Natural killer cell (primary cell): ENCODE measurements around the gene MYO9A. TPM values are rescaled to one million over a fixed set of nuclear protein-coding genes. Genes with fewer than 3 reads are reported as not detected.

Source experiments
- ATAC-seq, 3 donors: fragments of 150-1000 bp in 2 of 3; fragments of 200-7000 bp in 1 of 3; cut with Tn5 transposase; 1 replicate in 1 of 3; 2 replicates in 2 of 3; pipeline ENCODE4 v1.10.0; 2021; ENCODE audit warnings: mild to moderate bottlenecking in 2 of 3, moderate library complexity in 2 of 3
- DNase-seq, 2 donors: peaks; one replicate each; pipeline versions ENCODE4 v3.0.0 to v3.0.0-alpha.2; 2013 to 2021; ENCODE audit warnings: mixed read lengths in 1 of 2
- H3K27ac ChIP-seq: one replicate; pipeline ENCODE4 v1.5.1; 2013; ENCODE audit warnings: mild to moderate bottlenecking, low read length
- H3K27me3 ChIP-seq: one replicate; pipeline ENCODE4 v1.6.1; 2013; ENCODE audit warnings: low read length; ENCODE audit not compliant: control insufficient read depth, insufficient read depth
- H3K36me3 ChIP-seq: one replicate; pipeline ENCODE4 v1.6.1; 2013; ENCODE audit warnings: low read length; ENCODE audit not compliant: control insufficient read depth, insufficient read depth
- H3K4me1 ChIP-seq: one replicate; pipeline ENCODE4 v1.6.1; 2013; ENCODE audit warnings: low read length; ENCODE audit not compliant: control insufficient read depth, insufficient read depth
- H3K4me3 ChIP-seq: one replicate; pipeline ENCODE4 v1.5.1; 2013; ENCODE audit warnings: low read length
- H3K9me3 ChIP-seq: one replicate; pipeline ENCODE4 v1.6.1; 2013; ENCODE audit warnings: low read length; ENCODE audit not compliant: control insufficient read depth, insufficient read depth
- H3K27ac Mint-ChIP-seq, 2 donors: one replicate each; pipeline ENCODE4 v1.8.0; 2022; ENCODE audit warnings: mild to moderate bottlenecking in 2 of 2, mixed read lengths in 2 of 2, moderate library complexity in 1 of 2
- H3K27me3 Mint-ChIP-seq, 2 donors: one replicate each; pipeline ENCODE4 v1.8.0; 2022; ENCODE audit warnings: low read depth in 2 of 2, mixed read lengths in 2 of 2
- H3K36me3 Mint-ChIP-seq: one replicate; pipeline ENCODE4 v1.8.0; 2022; ENCODE audit warnings: mixed read lengths
- H3K4me1 Mint-ChIP-seq, 2 donors: one replicate each; pipeline ENCODE4 v1.8.0; 2022; ENCODE audit warnings: mixed read lengths in 2 of 2
- H3K4me3 Mint-ChIP-seq: one replicate; pipeline ENCODE4 v1.8.0; 2022; ENCODE audit warnings: mild to moderate bottlenecking, moderate library complexity, mixed read lengths
- H3K9me3 Mint-ChIP-seq, 2 donors: one replicate each; pipeline ENCODE4 v1.8.0; 2022; ENCODE audit warnings: mixed read lengths in 2 of 2
- WGBS: methylation state at CpG from one replicate; pipeline ENCODE4 v1.1.7; 2013; ENCODE audit warnings: missing lambda C conversion rate; ENCODE audit not compliant: insufficient coverage; 5-methylcytosine and 5-hydroxymethylcytosine counted together
- intact Hi-C: fragments of 100-400 bp; cut with micrococcal nuclease; formaldehyde crosslinking; loops from one replicate; pipeline ENCODE4 v1.14.2; 2022
- total RNA-seq, 4 donors: library from RNA; stranded (reverse); fragments of 120-200 nt in 1 of 4; gene quantifications; one replicate each; pipeline versions ENCODE4 v1.2.3 to v1.2.4, GENCODE V29; 2013 to 2022
- TF ChIP-seq, protein P1 (sequence below): fragments of 200-600 bp; IDR thresholded peaks from one replicate; pipeline ENCODE4 v1.8.0; 2022; ENCODE audit warnings: antibody characterized with exemption

The MYO9A gene
- total RNA-seq, 3 donors from 2014 or later (not counting 1 experiment from before 2014, with no cell fraction given) = 36.3 to 40.4 (median 37.3) TPM

DNA sequence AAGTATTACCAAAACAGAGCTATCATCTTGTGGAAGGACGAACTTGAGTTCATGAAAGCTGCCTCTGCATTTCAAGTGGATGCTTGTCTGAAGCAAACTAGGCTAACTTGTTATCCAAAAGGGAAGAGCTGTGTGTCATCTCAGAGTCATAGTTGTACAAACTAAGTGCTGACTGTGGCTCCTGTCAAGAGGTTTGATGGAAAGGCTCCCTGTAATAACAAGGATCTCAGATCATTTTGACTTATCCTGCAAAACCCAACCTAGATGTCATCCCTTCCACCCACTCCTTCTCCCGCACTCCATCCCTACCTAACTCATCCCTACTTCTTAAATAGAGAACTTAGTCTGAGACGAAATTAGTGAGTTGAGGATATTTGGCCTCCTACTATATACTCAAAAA, 196.8 kb downstream of the MYO9A start:
- no peak overlapping the region for H3K4me3 ChIP-seq
- H3K27me3 Mint-ChIP-seq = no peaks in the 10 kb centered on the region
- TF ChIP-seq, protein P1, sequence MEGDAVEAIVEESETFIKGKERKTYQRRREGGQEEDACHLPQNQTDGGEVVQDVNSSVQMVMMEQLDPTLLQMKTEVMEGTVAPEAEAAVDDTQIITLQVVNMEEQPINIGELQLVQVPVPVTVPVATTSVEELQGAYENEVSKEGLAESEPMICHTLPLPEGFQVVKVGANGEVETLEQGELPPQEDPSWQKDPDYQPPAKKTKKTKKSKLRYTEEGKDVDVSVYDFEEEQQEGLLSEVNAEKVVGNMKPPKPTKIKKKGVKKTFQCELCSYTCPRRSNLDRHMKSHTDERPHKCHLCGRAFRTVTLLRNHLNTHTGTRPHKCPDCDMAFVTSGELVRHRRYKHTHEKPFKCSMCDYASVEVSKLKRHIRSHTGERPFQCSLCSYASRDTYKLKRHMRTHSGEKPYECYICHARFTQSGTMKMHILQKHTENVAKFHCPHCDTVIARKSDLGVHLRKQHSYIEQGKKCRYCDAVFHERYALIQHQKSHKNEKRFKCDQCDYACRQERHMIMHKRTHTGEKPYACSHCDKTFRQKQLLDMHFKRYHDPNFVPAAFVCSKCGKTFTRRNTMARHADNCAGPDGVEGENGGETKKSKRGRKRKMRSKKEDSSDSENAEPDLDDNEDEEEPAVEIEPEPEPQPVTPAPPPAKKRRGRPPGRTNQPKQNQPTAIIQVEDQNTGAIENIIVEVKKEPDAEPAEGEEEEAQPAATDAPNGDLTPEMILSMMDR = no peak
- no peaks in the 10 kb centered on the region for H3K9me3 ChIP-seq
- H3K4me3 Mint-ChIP-seq = no peak overlapping the region
- no peaks in the 10 kb centered on the region for H3K4me1 Mint-ChIP-seq
- no peak for ATAC-seq
- no peak overlapping the region for H3K27ac Mint-ChIP-seq
- H3K4me1 ChIP-seq = no peaks in the 10 kb centered on the region
- no peaks in the 10 kb centered on the region for H3K27me3 ChIP-seq
- DNase-seq = no peak
- H3K9me3 Mint-ChIP-seq = no peaks in the 10 kb centered on the region
- intact Hi-C loops = no loop called here
- H3K36me3 ChIP-seq = no peaks in the 10 kb centered on the region
- 100% methylated on average over 1 of the region's 3 CpGs for WGBS
- H3K36me3 Mint-ChIP-seq = no peaks in the 10 kb centered on the region
- no peak overlapping the region for H3K27ac ChIP-seq

DNA sequence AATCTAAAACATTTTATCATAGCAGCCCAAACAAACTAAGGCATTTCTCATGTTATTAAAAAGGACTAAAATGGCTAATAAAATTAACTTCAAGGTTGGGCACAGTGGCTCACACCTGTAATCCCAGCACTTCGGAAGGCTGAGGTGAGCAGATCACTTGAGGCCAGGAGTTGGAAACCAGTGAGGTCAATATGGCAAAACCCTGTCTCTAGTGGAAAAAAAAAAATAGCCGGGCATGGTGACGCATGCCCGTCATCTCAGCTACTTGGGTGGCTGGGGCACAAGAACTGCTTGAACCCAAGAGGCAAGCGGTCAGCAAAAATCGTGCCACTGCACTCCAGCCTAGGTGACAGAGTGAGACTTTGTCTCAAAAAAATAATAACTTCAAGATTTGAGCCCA, 197.4 kb downstream of the MYO9A start:
- Mint-ChIP-seq H3K27ac (no peak overlapping the region), H3K27me3 (no peaks in the 10 kb centered on the region)

DNA sequence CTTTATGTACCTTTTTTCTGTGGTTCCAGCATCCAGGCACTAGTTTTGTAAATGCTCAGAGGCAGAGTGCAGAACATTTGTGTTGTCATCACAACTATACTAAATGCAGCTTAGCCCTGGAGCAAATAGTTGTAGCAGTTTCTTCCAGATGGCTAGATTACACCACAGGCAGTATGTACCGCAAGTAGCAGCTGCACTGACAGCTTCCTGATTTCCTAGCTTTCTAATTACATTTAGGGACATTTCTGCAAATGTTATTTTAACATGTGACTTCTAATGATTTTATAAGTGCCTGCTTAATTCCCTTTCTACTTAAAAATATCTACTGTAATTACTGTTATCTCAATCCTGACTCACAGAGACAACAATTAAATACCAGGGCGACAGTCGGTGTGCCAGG, 201.1 kb downstream of the MYO9A start:
- TF ChIP-seq, protein P1 = no peak
- intact Hi-C loops = no loop called here
- 90% methylated on average over 3 of the region's 3 CpGs for WGBS
- Histone ChIP-seq H3K4me3 (no peak overlapping the region), H3K27me3 (no peaks in the 10 kb centered on the region), H3K9me3 (no peaks in the 10 kb centered on the region), H3K4me1 (no peaks in the 10 kb centered on the region), H3K27ac (no peak overlapping the region), H3K36me3 (no peaks in the 10 kb centered on the region)
- no peaks in the 10 kb centered on the region for H3K27me3 Mint-ChIP-seq
- H3K4me1 Mint-ChIP-seq = no peaks in the 10 kb centered on the region
- no peaks in the 10 kb centered on the region for H3K36me3 Mint-ChIP-seq
- H3K27ac Mint-ChIP-seq = no peak overlapping the region
- no peak for ATAC-seq
- no peak overlapping the region for H3K4me3 Mint-ChIP-seq
- DNase-seq = no peak
- H3K9me3 Mint-ChIP-seq = no peaks in the 10 kb centered on the region

More for the DNA sequence above, 197.4 kb downstream of the MYO9A start:
- ATAC-seq = no peak
- Histone ChIP-seq H3K4me1 (no peaks in the 10 kb centered on the region), H3K27ac (no peak overlapping the region), H3K27me3 (no peaks in the 10 kb centered on the region), H3K36me3 (no peaks in the 10 kb centered on the region), H3K4me3 (no peak overlapping the region), H3K9me3 (no peaks in the 10 kb centered on the region)
- WGBS = over 99% methylated on average over 6 of the region's 6 CpGs
- TF ChIP-seq, protein P1 = no peak
- intact Hi-C loops = no loop called here
- Mint-ChIP-seq H3K4me3 (no peak overlapping the region), H3K9me3 (no peaks in the 10 kb centered on the region), H3K4me1 (no peaks in the 10 kb centered on the region), H3K36me3 (no peaks in the 10 kb centered on the region)
- DNase-seq = no peak

DNA sequence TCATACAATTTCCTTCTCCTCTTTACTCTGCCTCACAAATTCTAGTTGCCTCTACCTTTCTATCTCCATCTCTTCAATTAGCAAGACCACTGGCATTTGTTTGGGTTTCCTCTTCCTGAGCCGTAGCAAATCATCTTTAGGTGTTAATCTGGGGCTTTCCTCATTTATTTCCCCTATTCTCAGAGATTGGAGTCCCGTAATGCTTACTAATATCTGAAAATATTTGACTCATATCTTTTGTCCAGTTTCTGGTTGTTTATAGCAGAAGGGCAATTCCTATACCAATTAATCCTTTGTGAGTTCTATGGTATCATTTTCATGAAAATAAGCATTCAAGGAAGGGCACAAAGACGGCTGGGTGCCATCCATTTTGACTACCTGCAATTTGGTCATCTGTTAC, 203.9 kb downstream of the MYO9A start:
- no peaks in the 10 kb centered on the region for H3K36me3 ChIP-seq
- H3K9me3 Mint-ChIP-seq = no peaks in the 10 kb centered on the region
- H3K9me3 ChIP-seq = no peaks in the 10 kb centered on the region
- H3K27me3 Mint-ChIP-seq = no peaks in the 10 kb centered on the region
- H3K4me3 Mint-ChIP-seq = no peak overlapping the region
- ATAC-seq = no peak
- intact Hi-C loops = no loop called here
- H3K27me3 ChIP-seq = no peaks in the 10 kb centered on the region
- H3K27ac Mint-ChIP-seq = no peak overlapping the region
- peaks cover under 1% of the 10 kb centered on the region for H3K36me3 Mint-ChIP-seq
- no peak overlapping the region for H3K4me3 ChIP-seq
- H3K4me1 ChIP-seq = no peaks in the 10 kb centered on the region
- H3K27ac ChIP-seq = no peak overlapping the region
- no peaks in the 10 kb centered on the region for H3K4me1 Mint-ChIP-seq
- DNase-seq = no peak
- 58% methylated on average over 1 of the region's 3 CpGs for WGBS
- TF ChIP-seq, protein P1 = no peak
